GM18519 (cell line): ENCODE results near the gene UVRAG.

Experiments
- ATAC-seq: cut with Tn5 transposase; IDR thresholded peaks from one replicate; pipeline ENCODE4 v1.9.1; 2021; ENCODE audit warnings: mild to moderate bottlenecking, moderate library complexity; ENCODE audit not compliant: unreplicated experiment, low FRiP score

The UVRAG gene

DNA sequence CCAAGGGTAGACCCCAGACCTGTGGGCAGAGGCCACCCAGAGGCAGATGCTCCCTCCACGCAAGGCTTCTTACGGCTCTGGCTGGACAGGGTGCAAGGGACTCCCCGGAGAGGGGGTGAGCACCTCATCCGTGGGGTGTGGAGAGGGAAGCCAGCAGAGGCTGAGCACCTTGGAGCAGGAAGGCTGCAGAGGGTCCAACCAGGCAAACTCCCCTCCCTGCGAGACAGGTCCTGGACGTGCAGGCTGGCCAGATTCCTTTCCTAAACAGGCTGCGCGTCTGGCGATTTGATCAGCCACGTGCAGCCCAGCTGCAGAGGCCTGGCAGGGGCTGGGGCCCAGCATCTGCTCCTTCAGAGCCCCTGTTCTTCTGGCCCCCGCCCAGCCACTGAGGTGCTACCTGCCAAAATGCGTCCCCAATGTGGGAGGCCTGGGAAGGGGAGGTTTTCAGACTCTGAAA lies 342.0 kb downstream of the UVRAG start:
- no peak for ATAC-seq

DNA sequence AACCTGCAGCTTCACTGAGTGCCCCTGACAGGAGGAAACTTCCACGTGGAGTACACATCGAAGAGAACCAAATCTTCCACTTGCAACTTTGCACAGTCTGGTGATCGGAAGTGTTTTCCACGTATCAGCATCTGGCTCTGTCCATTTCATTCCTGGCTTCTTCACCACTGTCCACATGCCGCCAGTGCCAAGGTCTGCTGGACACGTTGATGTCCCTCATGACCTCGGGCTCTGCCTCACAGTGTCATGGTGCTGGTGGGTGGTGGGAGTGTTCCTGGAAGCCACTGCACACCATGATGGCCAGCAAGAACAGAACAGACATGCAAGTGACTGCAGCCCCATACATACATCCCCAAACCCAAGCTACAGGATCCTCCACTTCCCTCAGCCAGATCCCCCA lies 342.9 kb downstream of the UVRAG start:
- ATAC-seq: no peak

DNA sequence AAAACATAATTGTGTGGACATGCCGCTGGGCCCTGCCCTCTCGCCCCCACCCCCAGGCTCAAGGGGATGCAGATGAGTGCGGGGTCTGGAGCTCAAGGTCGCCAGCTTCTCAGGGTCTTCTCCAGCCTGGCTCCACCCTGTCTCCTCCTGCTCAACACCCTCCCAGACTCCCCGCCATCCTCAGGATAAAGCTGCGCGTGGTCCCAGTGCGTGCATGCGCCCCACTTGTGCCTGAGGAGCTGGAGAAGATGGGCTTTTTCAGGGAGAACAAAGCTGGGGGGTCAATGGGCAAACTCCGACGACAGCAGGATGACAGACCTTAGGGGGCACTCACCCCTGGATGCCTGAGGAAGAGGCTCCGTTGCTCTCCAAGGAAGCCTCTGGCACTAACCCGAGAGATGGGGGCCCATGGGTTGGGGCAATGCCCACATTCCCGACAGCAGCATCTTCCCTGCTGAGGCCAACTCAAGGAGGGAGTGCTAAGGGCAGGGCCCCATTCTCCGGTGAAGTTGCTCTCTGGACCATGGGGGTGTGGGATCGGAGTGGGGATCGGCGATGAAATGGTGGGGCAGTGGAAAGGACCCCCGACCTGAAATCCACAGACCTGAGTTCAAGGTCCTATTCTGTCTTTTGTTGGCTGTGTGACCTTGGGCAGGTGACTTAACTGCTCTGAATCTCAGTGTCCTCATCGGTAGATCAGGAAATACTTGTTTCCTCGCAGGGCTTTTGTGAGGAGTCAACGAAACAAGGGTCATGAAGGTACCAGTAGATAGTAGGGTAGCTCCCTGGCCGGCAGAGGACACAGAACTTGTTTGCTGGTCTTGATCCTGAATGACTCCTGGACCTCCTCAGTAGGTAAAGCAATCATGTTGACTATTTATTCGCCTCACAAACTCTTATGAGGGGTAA lies 343.6 kb downstream of the UVRAG start:
- no peak for ATAC-seq

DNA sequence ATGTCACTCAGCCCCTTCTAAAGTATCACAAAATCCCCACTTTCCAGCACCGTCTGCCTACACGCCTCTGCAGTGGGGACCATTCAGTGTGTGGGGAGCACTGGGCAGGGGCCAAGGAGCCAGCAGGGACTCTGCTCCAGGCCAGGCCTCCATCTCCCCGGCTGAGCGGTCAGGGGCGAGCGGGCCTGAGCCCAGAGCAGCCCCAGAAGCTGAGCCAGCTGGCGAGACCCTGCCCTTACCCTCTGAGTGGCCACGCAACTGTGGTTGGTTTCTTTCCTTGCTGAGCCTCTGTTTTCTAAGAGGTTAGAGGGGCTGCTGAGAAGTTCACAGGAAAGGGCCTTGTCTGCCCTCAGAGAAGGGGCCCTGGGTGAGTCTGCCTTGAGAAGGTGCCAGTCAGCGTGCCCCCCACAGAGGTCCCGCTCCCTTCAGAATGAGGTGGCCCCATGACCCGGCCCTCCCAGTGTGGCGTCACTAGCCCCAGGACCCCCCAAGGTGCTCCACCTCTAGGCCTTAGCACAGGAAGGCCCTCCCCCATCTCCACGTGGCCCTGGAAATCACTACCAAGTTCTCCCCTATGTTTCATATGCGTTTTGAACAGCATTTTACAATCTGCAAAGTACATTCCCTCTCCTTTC lies 344.4 kb downstream of the UVRAG start:
- no peak for ATAC-seq

DNA sequence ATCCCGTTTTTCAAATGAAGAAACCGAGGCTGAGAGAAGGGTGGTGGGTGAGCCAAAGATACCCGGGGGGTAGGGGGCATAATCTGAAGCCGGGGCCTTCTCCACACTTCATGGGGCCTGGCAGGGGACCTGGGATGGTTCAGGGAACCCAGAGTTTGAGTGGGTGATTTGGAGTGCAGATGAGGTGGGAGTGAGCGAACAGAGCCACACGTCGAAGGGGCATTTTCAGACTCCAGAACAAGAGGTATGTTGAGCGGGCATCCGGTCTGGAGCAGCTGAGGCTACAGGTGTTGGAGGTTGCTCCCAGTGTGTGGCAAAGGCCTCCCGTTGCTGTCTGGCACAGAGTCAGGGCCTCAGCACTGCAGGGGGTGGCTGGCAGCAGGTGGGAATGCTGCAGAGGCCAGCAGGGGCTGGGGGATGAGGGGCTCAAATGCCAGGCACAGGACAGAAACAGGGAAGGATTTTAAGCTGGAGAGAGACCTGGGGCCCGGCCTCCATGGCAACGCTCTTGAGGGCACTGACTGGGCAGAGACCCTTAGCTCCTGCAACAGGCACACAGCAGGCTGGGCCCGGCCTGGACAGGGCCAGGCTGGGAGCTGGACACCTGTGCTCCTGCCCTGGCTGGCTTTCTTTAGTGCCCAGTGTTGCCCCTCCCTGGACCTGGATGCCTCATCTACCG lies 345.1 kb downstream of the UVRAG start:
- ATAC-seq: no peak

DNA sequence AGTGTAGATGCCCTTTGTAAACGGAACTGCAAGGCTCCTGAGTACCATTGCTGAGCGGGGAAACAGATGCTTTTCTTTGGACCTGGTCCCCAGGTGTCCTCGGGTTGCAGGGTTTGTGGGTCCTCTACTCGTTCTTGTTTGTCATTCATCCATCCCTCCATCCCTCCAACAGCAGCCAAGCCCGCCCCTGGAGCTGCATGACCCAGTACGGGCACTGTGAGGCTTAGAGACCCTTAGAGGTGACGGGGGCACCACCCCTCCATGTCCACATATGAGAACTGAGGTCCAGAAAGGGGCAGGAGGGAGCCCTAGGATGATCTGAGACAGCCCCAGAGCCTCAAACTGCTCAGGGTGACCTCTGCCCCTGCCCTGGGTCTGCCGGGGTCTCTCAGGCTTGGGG lies 345.8 kb downstream of the UVRAG start:
- no peak for ATAC-seq

DNA sequence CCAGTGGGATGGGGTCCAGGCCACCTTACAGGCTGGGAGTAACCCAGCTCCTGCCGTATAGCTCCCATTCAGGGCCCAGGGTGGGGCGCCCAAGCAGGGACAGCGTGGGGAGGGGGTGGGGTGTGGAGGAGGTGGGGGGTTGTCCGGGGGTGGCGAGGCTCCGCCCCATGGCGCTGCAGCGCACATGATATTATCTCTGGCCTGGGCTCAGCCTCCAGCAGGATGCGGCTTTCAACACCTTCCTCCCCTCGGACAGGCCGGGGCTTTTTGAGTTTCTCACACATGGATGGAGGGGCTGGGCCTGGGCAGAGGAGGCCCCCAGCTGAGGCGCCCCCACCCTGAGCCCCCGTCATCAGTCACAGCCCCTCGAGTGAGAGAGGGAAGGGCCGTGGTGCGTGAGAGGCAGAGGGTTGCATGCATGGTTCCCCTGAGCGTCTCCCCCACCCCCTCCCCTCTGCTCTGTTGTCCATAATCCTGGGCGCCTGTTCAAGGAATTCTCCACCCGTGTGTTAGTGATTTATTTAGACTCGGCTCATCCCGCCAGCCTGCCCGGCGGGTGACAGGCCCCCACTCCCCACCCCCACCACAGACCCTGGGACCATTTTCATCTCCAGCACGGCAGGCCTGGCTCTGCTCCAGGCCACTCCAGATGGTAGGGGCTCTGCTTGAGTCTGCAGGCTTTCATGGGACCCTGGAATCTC lies 346.4 kb downstream of the UVRAG start:
- ATAC-seq: no peak

DNA sequence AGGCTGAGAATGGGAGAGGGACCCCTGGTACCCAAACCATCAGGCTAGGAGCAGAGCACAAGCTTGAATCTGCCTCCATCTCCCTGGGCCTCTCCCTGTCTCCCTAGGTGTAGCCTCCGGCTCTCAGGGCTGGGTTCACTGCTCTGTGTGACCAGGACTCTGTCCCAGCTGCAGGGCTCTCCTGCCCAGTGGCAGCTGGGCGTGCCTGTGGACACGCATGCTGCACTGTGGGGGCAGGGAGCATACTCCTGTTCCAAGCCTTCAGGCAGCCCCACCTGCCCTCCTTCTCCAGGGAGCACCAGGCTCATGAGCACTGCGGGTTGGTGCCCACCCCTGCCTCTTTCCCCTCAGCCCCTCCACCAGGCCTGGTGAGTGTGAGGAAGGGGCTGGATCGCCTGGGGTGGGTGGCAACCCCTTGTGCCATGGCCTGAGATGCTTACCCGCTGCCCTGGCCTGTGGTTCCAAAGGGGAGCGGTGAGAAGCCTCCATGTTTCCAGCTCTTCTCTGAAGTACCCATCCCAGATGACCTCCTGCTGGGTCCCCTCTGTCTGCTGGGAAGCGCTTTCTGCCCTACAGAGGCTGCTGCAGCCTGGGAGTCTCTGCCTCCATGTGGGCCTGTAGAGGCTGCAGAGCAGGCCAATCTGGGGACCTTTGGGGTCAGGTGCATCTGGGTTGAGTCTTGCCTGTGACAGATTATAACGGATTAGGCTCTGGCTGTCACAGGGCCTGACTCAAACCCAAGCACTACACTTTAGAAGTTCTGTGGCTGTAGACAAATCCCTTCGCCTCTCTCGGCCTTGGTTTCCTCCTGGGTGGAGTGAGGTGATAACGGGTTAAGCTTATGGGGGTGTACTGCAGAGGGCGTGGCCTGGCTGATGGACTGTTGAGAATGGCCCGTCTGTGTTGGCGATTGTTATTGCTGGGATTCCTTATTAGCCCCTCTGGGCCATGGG lies 347.6 kb downstream of the UVRAG start:
- ATAC-seq: no peak

DNA sequence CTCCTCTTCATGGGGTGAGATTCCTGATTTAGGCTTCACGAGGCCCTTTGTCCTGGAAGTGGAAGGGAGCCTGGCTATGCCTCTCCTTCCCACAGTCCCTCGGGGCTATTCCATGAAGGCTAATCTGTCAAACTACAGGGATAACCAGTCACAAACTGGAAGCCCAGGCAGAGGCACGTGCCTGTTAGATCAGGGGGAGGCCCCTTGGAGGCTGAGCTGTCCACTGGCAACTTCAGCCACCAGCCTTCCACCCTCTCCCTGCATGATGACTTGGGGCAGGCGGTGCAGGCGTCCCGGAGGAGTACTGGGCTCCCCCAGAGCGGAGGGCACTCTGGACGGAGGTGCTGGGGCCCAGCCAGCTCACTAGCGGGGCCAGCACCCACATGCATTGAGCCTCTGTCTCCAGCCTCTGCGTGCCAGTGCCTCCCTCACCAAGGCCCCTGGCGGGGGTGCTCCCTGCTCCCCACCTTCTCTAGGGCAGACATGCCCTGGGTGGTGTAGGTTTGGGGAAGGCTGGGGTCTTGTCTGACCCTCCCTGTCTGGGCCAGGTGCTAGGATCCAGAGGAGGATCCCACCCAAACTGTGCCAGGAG lies 348.4 kb downstream of the UVRAG start:
- no peak for ATAC-seq

DNA sequence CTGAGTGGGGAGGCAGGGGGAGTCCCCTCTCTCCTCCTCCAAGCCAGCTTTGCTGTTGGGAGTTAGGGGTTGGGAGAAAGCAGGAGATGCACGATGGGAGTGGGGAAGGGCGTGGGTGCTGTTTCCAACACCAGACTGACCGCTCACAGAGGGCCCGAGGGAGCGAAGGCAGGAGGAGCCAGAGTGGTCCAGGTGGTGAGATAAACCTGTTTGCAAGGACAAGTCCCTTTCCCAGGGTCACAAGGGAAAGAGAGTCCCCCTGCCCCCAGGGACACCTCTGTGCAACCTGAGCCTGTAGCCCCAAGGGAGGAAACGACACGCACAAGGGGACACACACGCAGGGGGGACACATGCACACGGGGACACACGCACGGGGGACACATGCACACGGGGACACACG lies 349.1 kb downstream of the UVRAG start:
- no peak for ATAC-seq

DNA sequence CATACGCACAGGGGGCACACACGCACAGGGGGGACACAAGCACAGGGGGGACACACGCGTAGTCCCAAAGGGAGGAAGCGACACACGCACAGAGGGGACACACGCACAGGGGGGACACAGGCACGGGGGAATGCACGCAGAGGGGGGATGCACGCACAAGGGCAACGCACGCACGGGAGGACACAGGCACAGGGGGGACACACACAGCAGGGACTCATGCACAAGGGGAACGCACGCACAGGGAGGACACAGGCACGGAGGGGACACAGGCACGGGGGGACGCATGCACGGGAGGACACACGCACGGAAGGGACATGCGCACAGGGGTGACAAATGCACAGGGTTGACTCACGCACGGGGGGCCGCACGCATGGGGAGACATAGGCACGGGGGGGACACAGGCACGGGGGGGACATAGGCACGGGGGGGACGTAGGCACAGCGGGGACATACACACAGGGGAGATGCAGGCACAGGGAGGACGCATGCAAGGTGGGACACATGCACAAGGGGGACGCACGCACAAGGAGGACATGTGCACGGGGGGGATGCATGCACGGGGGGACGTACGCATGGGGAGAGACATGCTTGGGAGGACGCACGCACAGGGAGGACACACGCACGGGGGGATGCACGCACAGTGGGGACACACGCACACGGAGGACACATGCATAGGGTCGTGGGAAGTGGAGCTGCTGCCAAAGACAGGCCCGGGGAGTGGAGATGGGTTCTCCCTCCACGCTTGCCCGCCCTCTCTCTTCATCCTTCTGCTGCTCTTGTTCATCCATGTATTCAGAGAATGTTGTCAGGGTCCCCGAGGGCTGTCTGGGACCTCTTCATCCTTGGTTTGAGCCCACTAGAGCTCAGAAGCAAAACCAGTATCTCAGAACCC lies 350.1 kb downstream of the UVRAG start:
- ATAC-seq: no peak

DNA sequence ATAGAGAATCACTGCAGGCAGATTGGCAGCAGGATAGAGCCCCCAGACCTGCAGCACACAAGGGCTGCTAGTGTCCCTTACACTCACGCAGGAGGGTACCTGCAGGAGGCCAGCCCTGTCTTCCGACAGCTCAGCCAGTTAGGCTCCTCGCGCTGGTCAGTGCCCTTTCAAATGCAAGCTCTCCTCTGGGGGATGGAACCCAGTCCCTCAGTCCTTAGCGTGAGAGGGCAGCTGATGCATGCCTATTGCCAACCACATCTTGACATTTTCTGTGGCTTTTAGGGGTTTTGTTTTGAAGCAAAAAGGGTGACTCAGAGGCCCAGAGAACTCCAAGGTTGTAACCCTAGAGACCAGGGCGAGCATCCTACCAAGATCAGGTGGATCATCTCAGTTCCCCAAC lies 351.3 kb downstream of the UVRAG start:
- ATAC-seq: no peak

DNA sequence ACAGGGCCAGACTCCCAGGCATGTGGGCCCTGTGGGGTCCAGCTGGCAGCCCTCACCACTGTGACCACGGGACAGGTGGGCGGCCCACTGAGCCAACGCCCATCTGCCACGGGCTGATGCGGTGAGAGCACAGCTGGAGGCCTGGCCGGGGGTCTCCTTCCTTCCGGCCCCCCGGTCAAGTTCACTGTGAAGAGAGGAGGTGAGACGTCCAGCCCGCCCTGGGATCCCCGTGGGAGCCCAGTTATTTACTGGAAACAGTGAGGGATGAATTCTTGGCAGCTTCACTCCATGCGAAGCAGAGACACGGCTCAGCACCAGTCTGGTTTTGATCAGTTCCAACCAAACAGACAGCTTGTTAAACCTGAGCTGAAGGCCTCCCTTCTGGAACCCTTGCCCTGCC lies 352.6 kb downstream of the UVRAG start:
- ATAC-seq: no peak

DNA sequence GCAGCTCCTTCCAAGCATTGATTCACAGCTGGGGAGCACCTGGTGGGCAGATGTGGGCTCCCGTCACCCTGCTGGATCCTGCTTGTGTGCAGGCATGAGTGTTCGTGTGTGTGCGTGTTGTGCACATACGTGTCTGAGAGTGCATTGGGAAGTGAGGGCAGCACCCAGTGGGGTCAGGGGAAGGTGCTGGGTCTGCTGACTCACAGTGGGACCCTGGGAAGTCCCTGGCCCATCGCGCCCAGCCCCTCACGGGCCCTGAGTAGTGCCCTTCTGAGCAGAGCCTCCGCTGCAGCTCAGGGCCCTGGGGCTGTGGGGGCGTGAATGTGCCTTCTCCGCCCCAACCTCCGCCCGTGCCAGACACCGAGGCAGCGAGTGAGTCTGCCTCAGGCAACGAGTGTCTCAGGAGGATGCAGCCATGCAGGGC lies 354.5 kb downstream of the UVRAG start:
- no peak for ATAC-seq

DNA sequence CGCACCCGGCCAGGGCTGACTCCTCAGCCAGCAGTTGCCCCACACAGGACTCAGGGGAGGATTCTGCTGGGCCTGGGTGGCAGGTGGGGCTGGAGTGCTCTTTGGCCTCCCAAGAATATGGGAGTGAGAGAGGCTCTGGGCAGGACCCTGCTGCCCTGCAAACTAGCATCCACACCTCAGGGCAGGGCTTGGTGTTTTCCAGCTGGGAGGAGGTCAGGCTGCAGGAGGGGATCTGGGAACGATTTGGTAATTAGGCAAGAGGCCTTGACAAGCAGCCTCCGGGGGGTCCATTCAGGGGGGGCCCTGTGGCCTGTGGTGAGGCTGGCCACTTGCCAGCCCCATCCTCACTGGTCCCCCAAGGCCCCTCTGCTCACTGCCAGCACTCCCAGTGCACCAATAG lies 355.5 kb downstream of the UVRAG start:
- no peak for ATAC-seq

DNA sequence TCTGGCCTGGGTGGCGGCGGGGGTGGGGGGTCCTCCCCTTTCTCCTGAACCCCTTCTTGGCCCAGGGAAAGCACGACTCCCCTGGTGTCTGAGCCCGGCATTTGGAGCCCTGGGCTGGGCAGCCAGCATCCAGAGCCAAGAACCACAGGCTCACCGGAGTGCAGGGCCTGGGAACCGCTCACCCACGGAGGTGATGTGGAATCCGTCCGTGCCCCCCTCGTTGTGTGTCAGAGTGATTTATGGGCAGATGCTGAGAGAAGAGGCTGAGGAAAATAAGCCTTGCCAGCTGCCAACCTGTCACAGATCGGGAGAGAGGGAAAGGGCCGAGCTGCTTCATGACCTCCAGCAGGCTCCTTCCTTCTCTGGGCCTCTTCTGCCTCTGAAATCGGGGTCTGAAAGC lies 357.6 kb downstream of the UVRAG start:
- ATAC-seq: no peak

DNA sequence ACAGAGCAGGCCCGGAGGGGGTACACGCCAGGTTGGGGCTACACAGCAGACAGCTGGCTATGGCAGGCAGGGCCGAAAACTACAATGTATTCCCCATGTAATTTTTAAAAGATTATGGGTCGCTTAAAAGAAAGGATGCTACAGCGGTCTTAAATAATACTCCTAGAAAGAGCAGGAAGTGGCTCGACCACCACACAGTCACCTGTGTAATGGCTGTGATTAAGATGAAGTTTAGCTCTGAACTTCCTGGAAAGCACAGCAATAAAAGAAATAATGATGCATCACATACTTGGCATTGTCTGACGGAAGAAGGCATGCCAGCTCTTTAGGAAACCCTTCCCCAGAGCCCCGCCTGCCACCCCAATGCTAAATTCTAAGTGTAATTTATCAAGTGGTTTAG lies 358.7 kb downstream of the UVRAG start:
- no peak for ATAC-seq

DNA sequence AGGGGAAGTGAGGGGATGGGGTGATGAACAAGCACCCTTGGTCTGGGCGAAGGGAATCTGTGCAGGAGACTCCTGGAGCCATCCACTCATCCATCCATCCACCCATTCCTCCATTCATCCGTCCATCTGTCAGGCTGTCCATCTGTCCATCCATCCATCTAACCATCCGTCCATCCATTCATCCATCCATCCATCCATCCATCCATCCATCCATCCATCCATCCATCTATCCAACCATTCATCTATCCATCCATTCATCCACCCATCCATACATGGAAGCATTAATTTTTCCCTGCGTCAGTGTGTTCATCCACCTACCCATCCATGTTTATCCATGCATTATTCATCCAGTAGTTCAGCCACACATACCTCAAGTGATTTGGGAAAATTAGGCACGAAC lies 359.3 kb downstream of the UVRAG start:
- no peak for ATAC-seq
